ENCODE data around the gene DLX6. TPM values are rescaled to one million over a fixed set of nuclear protein-coding genes. Genes with fewer than 3 reads are reported as not detected.

DLX6 gene
- total RNA-seq: not detected
- under 1 TPM in 1 of 2 donors, not detected in 1; 0.16 TPM for polyA plus RNA-seq

DNA sequence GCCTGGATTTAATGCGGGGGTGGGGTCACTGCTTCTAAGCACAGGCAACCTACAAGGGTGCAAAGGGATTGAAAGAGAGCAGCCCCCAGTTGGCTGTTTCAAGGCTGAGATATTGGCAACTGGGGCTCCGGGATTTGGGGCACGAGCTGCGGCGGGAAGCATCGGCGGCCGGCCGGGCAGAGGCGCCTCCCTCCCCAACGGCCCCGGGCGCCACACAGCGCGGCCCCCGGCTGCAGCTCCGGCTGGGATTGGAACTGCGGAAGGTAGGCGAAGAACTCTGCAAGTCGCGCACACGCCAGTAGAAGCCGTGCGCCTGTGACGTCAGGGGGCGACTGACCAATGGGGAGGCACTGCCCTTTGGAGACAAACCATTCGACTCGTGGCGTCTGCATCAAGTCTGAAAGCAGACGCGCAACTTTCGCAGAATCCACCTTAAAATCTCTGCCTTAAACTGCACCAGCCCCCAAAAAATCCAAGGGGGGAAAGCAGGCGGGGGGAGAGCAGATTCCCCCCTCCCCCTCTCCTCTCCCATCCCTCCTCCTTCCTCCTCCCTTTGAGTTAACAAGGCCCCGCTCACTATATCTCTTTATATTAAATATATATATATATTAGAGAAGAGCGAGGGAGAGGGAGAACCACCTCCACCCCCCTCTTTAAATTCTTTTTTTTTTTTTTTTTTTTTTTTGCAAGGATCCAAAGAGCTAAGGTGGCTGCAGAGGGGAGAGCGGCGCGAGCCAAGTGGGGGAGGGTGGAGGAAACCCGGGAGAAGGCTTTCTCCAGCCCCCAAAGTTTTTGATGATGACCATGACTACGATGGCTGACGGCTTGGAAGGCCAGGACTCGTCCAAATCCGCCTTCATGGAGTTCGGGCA lies at the start of gene DLX6:
Gene DLX6, plus strand, starts transcription at position 371 of the 872 bp plus-strand sequence. Its CDS starts 425 bp downstream, at position 796.
- no peak for FAIRE-seq
- H3K36me3 ChIP-seq: no peaks in the 10 kb centered on the region
- peak in 3 of 4 donors; percentile 40 to 52 (median 46) for ATAC-seq
- H3K9me3 ChIP-seq: no peaks in the 10 kb centered on the region
- TF ChIP-seq, protein P1, sequence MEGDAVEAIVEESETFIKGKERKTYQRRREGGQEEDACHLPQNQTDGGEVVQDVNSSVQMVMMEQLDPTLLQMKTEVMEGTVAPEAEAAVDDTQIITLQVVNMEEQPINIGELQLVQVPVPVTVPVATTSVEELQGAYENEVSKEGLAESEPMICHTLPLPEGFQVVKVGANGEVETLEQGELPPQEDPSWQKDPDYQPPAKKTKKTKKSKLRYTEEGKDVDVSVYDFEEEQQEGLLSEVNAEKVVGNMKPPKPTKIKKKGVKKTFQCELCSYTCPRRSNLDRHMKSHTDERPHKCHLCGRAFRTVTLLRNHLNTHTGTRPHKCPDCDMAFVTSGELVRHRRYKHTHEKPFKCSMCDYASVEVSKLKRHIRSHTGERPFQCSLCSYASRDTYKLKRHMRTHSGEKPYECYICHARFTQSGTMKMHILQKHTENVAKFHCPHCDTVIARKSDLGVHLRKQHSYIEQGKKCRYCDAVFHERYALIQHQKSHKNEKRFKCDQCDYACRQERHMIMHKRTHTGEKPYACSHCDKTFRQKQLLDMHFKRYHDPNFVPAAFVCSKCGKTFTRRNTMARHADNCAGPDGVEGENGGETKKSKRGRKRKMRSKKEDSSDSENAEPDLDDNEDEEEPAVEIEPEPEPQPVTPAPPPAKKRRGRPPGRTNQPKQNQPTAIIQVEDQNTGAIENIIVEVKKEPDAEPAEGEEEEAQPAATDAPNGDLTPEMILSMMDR (IDR thresholded peaks at IDR 0.05): no peak
- intact Hi-C loops (cut with DNase I): no loop called here
- no peak for DNase-seq
- H3K27me3 ChIP-seq: peaks cover 3 to 88% (median 21%) of the 10 kb centered on the region in 4 donors
- peak within 1 kb of the TSS in 3 of 4 donors; percentile 14 to 42 (median 26) for H3K4me3 ChIP-seq
- H3K27ac ChIP-seq: no peak within 1 kb of the TSS
- 5 to 6% methylated on average over 44 of the region's 44 CpGs for WGBS, 2 donors
- H3K4me1 ChIP-seq: peaks cover 0 to 4% (median 0%) of the 10 kb centered on the region in 3 donors

DNA sequence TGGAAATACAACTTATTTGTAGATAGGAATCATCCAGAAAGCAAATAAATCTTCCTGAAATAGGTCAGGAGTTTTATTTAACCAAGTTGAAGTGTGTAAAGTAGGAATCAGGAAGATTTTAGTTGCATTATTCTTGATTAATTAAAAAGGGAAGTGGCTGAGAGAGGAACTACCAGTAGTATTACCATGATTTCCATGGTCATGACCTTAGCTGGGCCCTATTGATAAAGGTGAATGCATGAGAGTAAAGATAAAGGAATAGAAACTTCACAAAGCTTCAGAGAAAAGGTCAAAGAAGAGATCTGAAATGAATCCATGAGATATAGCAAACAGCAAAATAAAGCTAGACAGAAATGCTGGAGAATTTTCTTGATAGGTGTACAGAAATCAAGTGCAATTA lies 46.2 kb upstream of the DLX6 start:
- DNase-seq (no peak), ATAC-seq (no peak), FAIRE-seq (no peak)
- H3K9me3 ChIP-seq: no peaks in the 10 kb centered on the region
- no peak overlapping the region for H3K27ac ChIP-seq
- TF ChIP-seq, protein P1 (IDR thresholded peaks at IDR 0.05): no peak
- no peak overlapping the region for H3K4me3 ChIP-seq
- no peaks in the 10 kb centered on the region for H3K27me3 ChIP-seq
- H3K36me3 ChIP-seq: no peaks in the 10 kb centered on the region
- H3K4me1 ChIP-seq: no peaks in the 10 kb centered on the region
- intact Hi-C loops (cut with DNase I): loop anchor here in 1 of 3 donors (5.0 kb wide), 1 partner anchor 128 kb away; no protein-coding TSS in a partner anchor

DNA sequence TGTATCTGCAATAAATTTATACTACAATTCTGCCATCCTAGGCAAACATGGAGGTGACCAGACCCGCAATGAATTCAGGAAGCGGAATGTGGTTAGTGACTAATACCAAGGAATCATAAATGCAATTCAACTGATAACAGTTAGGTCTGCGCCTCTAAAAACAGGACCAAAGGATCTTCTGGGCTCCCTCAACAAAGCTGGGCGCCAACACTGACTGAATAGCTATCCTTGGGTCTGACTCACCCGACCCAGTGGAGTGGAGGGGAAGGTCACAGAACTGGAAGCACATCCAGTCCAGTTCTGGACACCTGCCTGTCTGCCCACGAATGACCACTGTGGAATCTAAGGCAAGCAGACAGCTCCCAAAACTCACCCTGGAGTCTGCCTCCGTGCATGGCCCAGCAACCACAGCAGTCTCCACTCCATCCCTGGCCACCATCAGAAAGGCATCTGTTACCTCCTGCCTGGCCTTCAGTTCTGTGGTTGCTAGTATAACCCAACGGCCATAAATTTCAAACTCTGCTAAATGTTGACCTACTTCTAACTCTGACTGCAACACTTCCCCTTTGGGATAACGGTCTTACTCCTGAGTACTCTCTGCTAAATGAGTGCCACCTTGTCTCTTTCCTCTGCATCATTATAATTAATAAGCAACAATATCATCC lies 43.0 kb upstream of the DLX6 start:
- FAIRE-seq (no peak), ATAC-seq (no peak), DNase-seq (no peak)
- WGBS, 2 donors: 55 to 72% methylated on average over 9 of the region's 9 CpGs
- no peaks in the 10 kb centered on the region for H3K27me3 ChIP-seq
- H3K4me3 ChIP-seq: no peak overlapping the region
- no peaks in the 10 kb centered on the region for H3K36me3 ChIP-seq
- TF ChIP-seq, protein P1 (IDR thresholded peaks at IDR 0.05): no peak
- H3K9me3 ChIP-seq: no peaks in the 10 kb centered on the region
- no peaks in the 10 kb centered on the region for H3K4me1 ChIP-seq
- intact Hi-C loops (cut with DNase I): no loop called here
- H3K27ac ChIP-seq: no peak overlapping the region

DNA sequence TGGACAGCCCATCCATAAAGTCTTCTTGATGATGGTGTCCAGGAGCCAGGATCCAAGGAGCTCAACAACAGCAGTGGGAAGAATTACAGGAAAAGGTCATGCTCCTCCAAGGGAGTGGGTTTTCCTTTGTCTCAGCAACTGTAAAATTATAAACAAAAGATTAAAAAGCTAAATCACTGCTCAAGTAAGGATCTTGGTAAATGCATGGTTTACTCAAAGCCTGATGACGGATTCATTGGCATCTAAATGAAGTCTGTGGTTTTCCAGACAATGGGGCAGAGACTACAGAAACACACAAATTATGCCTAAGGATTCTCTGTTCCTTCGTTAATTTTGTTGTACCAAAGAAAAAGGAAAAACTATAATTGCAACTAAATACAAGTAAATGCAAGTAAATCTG lies 36.4 kb upstream of the DLX6 start:
- Histone ChIP-seq H3K36me3 (no peaks in the 10 kb centered on the region), H3K27ac (no peak overlapping the region), H3K9me3 (no peaks in the 10 kb centered on the region), H3K27me3 (no peaks in the 10 kb centered on the region), H3K4me3 (no peak overlapping the region), H3K4me1 (no peaks in the 10 kb centered on the region)
- WGBS, 2 donors: 57 to 69% methylated on average over 2 of the region's 2 CpGs
- intact Hi-C loops (cut with DNase I): no loop called here
- TF ChIP-seq, protein P1 (IDR thresholded peaks at IDR 0.05): no peak
- ATAC-seq: no peak
- FAIRE-seq: no peak
- DNase-seq: no peak

Data from pancreas (tissue), 10 donors.